ENCODE measurements around the gene MAPK10.

DNA sequence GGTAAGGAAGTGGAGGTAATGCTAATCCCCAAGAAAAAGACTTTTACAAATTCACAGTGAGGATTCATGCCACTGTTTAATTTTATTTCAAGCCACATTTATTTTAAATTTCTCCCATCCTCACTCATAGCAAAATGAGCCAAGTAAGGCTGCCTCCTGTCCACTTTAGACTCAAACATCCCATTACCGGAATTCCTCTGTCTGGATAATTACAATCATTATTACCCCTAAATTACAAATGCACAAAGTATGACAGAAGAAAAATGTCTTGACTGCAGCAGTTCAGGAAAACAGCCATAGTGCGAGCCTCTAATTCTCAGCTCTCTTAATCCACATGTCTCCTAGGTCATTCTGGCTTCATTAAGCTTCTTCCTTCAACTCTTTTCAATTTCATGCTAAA, 57.0 kb downstream of the MAPK10 start:
- TF ChIP-seq CTCF (IDR thresholded peaks at IDR 0.05), result no peak
- no peak for TF ChIP-seq POLR2AphosphoS5 (IDR thresholded peaks at IDR 0.05)
